HCT116 (cell line): Measurements from ENCODE around the gene PLSCR1.

ENCODE experiments used
- CTCF ChIP-seq, 3 experiments: fragments of 200-600 bp in 1 of 3; sonication (generic) in 1 of 3; IDR thresholded peaks in 2 of 3; conservative IDR thresholded peaks in 1 of 3; 2 replicates each; pipeline ENCODE4 v1.5.1; 2012 to 2017; ENCODE audit warnings: low read depth in 2 of 3, low read length in 2 of 3, antibody characterized with exemption in 1 of 3, borderline replicate concordance in 1 of 3, control low read depth in 1 of 3, mild to moderate bottlenecking in 1 of 3, mixed read lengths in 1 of 3, mixed run types in 1 of 3, moderate library complexity in 1 of 3; ENCODE audit not compliant: insufficient read depth in 1 of 3
- RAD21 ChIP-seq: IDR thresholded peaks from 2 replicates; pipeline ENCODE4 v1.6.1; 2012; ENCODE audit warnings: low read depth, mild to moderate bottlenecking

- TF ChIP-seq CTCF (IDR thresholded peaks at IDR 0.05 in 2 of 3, conservative IDR thresholded peaks at IDR 0.05 in 1 of 3; ENCODE audit: borderline replicate concordance in 1 of 3, insufficient read depth in 1 of 3, low read depth in 2 of 3, low read length in 2 of 3), result no peak
- TF ChIP-seq RAD21, result no peak
Observed at GRCh38 chr3:146537603-146538002, 6.8 kb downstream of the PLSCR1 start.
